ENCODE results near the gene SOX15.

Gene SOX15

GRCh38 chr17:7586673-7587419 lies 3.0 kb downstream of the SOX15 start:
- Histone ChIP-seq H3K79me2 (ENCODE audit: insufficient read depth, low read length) (peaks cover 43% of the 10 kb centered on the region), H2AFZ (ENCODE audit: low read depth, low read length) (no peak overlapping the region), H3K27me3 (ENCODE audit: insufficient read depth, low read length, poor library complexity) (no peaks in the 10 kb centered on the region), H3K4me3 (ENCODE audit: low read depth in 1 of 2, low read length in 2 of 2) (no peak overlapping the region), H3K4me2 (ENCODE audit: insufficient read depth, low read length) (no peak overlapping the region), H3K36me3 (ENCODE audit: insufficient read depth, low read length) (peaks cover 69% of the 10 kb centered on the region), H3K9ac (ENCODE audit: low read depth, low read length) (no peak overlapping the region), H4K20me1 (ENCODE audit: insufficient read depth, low read length) (0 out of 2 replicates have a peak, but pooled peaks cover 3% of the 10 kb centered on the region), H3K4me1 (ENCODE audit: insufficient read depth, low read length) (peaks cover 34% of the 10 kb centered on the region), H3K27ac (ENCODE audit: low read length) (no peak overlapping the region), H3K9me3 (ENCODE audit: insufficient read depth, low read length, severe bottlenecking) (no peaks in the 10 kb centered on the region)
- ATAC-seq (ENCODE audit: insufficient read depth, low read depth) (no peak), DNase-seq (no peak)
- TF ChIP-seq CTCF (IDR thresholded peaks at IDR 0.05; ENCODE audit: borderline replicate concordance, extremely low read depth, low read length, poor library complexity, severe bottlenecking), result peak; percentile 30
- TF ChIP-seq EZH2 (IDR thresholded peaks at IDR 0.05; ENCODE audit: borderline replicate concordance, low read depth, low read length, severe bottlenecking), result no peak

GRCh38 chr17:7583253-7584109 lies 6.4 kb downstream of the SOX15 start, which contains the start of gene MPDU1:
TSS of gene MPDU1 (plus strand) at chr17:7583852. CDS start at chr17:7583863, 11 bp downstream.
- peak within 1 kb of the TSS; percentile 98 for H3K27ac ChIP-seq (ENCODE audit: low read length)
- H4K20me1 ChIP-seq (ENCODE audit: insufficient read depth, low read length), result peaks cover 11% of the 10 kb centered on the region
- DNase-seq, result peak; percentile 98
- no peaks in the 10 kb centered on the region for H3K27me3 ChIP-seq (ENCODE audit: insufficient read depth, low read length, poor library complexity)
- H3K36me3 ChIP-seq (ENCODE audit: insufficient read depth, low read length), result peaks cover 61% of the 10 kb centered on the region
- H3K4me1 ChIP-seq (ENCODE audit: insufficient read depth, low read length), result peaks cover 51% of the 10 kb centered on the region
- TF ChIP-seq CTCF (IDR thresholded peaks at IDR 0.05; ENCODE audit: borderline replicate concordance, extremely low read depth, low read length, poor library complexity, severe bottlenecking) (no peak), EZH2 (IDR thresholded peaks at IDR 0.05; ENCODE audit: borderline replicate concordance, low read depth, low read length, severe bottlenecking) (no peak)
- H3K4me2 ChIP-seq (ENCODE audit: insufficient read depth, low read length), result peak within 1 kb of the TSS; percentile 84
- H3K9me3 ChIP-seq (ENCODE audit: insufficient read depth, low read length, severe bottlenecking), result no peaks in the 10 kb centered on the region
- peak within 1 kb of the TSS; percentile 68 to 87 for H3K4me3 ChIP-seq (ENCODE audit: low read depth in 1 of 2, low read length in 2 of 2)
- peak; percentile 70 for ATAC-seq (ENCODE audit: insufficient read depth, low read depth)
- peaks cover 56% of the 10 kb centered on the region for H3K79me2 ChIP-seq (ENCODE audit: insufficient read depth, low read length)
- peak within 1 kb of the TSS; percentile 82 for H2AFZ ChIP-seq (ENCODE audit: low read depth, low read length)
- H3K9ac ChIP-seq (ENCODE audit: low read depth, low read length), result peak within 1 kb of the TSS; percentile 88

GRCh38 chr17:7582396-7583252 lies 7.3 kb downstream of the SOX15 start:
- no peak for TF ChIP-seq EZH2 (IDR thresholded peaks at IDR 0.05; ENCODE audit: borderline replicate concordance, low read depth, low read length, severe bottlenecking)
- TF ChIP-seq CTCF (IDR thresholded peaks at IDR 0.05; ENCODE audit: borderline replicate concordance, extremely low read depth, low read length, poor library complexity, severe bottlenecking), result peak; percentile 28
- Histone ChIP-seq H3K27me3 (ENCODE audit: insufficient read depth, low read length, poor library complexity) (no peaks in the 10 kb centered on the region), H3K27ac (ENCODE audit: low read length) (peak overlapping the region; percentile 98), H2AFZ (ENCODE audit: low read depth, low read length) (peak overlapping the region; percentile 74), H3K4me1 (ENCODE audit: insufficient read depth, low read length) (peaks cover 54% of the 10 kb centered on the region), H3K4me2 (ENCODE audit: insufficient read depth, low read length) (peak overlapping the region; percentile 67), H3K9ac (ENCODE audit: low read depth, low read length) (peak overlapping the region; percentile 88), H3K79me2 (ENCODE audit: insufficient read depth, low read length) (peaks cover 57% of the 10 kb centered on the region), H4K20me1 (ENCODE audit: insufficient read depth, low read length) (peaks cover 19% of the 10 kb centered on the region), H3K9me3 (ENCODE audit: insufficient read depth, low read length, severe bottlenecking) (no peaks in the 10 kb centered on the region), H3K36me3 (ENCODE audit: insufficient read depth, low read length) (peaks cover 60% of the 10 kb centered on the region), H3K4me3 (ENCODE audit: low read depth in 1 of 2, low read length in 2 of 2) (peak overlapping the region; percentile 9 to 87; a peak in 3 of 4 replicates)
- no peak for ATAC-seq (ENCODE audit: insufficient read depth, low read depth)
- DNase-seq, result no peak

All from DND-41 (cell line).